ENCODE results near the gene SUPT20HL2. TPM values are rescaled to one million over a fixed set of nuclear protein-coding genes. Genes with fewer than 3 reads are reported as not detected.

The SUPT20HL2 gene
- total RNA-seq, 4 donors from 2014 or later, result not detected

- peaks cover 0 to 5% of the 10 kb centered on the region in 2 donors for H3K27me3 ChIP-seq
- no peaks in the 10 kb centered on the region for H3K36me3 ChIP-seq
- no peak for TF ChIP-seq POLR2A (IDR thresholded peaks at IDR 0.05)
- no peak for TF ChIP-seq CTCF (IDR thresholded peaks at IDR 0.05)
- TF ChIP-seq EP300 (IDR thresholded peaks at IDR 0.05), result no peak
- H3K4me3 ChIP-seq, result no peak overlapping the region
- no peak overlapping the region for H3K27ac ChIP-seq
- 40 to 78% methylated on average over 1 of the region's 1 CpG for WGBS, 2 donors
- H3K9me3 ChIP-seq, result no peaks in the 10 kb centered on the region
- no peaks in the 10 kb centered on the region for H3K4me1 ChIP-seq
- DNase-seq (ENCODE audit: low spot score in 2 of 2), result no peak
Measured at GRCh38 chrX:24335871-24336270, 22.0 kb upstream of the SUPT20HL2 start.

GRCh38 chrX:24334461-24334860 lies 20.6 kb upstream of the SUPT20HL2 start:
- Histone ChIP-seq H3K4me1 (no peaks in the 10 kb centered on the region), H3K9me3 (no peaks in the 10 kb centered on the region), H3K27me3 (peaks cover 0 to 5% of the 10 kb centered on the region in 2 donors), H3K27ac (no peak overlapping the region), H3K4me3 (no peak overlapping the region), H3K36me3 (no peaks in the 10 kb centered on the region)
- DNase-seq (ENCODE audit: low spot score in 2 of 2), result no peak
- TF ChIP-seq POLR2A (IDR thresholded peaks at IDR 0.05) (no peak), CTCF (IDR thresholded peaks at IDR 0.05) (no peak), EP300 (IDR thresholded peaks at IDR 0.05) (no peak)

GRCh38 chrX:24333371-24333770 lies 19.5 kb upstream of the SUPT20HL2 start:
- no peak for TF ChIP-seq POLR2A (IDR thresholded peaks at IDR 0.05)
- TF ChIP-seq EP300 (IDR thresholded peaks at IDR 0.05), result no peak
- no peak for TF ChIP-seq CTCF (IDR thresholded peaks at IDR 0.05)
- no peaks in the 10 kb centered on the region for H3K36me3 ChIP-seq
- 65 to 68% methylated on average over 1 of the region's 1 CpG for WGBS, 2 donors
- H3K27me3 ChIP-seq, result peaks cover 0 to 5% of the 10 kb centered on the region in 2 donors
- H3K4me1 ChIP-seq, result no peaks in the 10 kb centered on the region
- no peak overlapping the region for H3K4me3 ChIP-seq
- H3K9me3 ChIP-seq, result no peaks in the 10 kb centered on the region
- H3K27ac ChIP-seq, result no peak overlapping the region
- no peak for DNase-seq (ENCODE audit: low spot score in 2 of 2)

- H3K4me3 ChIP-seq, result no peak overlapping the region
- H3K27me3 ChIP-seq, result peaks cover 0 to 5% of the 10 kb centered on the region in 2 donors
- H3K36me3 ChIP-seq, result no peaks in the 10 kb centered on the region
- H3K4me1 ChIP-seq, result no peaks in the 10 kb centered on the region
- H3K9me3 ChIP-seq, result no peaks in the 10 kb centered on the region
- no peak for TF ChIP-seq POLR2A (IDR thresholded peaks at IDR 0.05)
- no peak for TF ChIP-seq EP300 (IDR thresholded peaks at IDR 0.05)
- no peak for TF ChIP-seq CTCF (IDR thresholded peaks at IDR 0.05)
- no peak overlapping the region for H3K27ac ChIP-seq
- DNase-seq (ENCODE audit: low spot score in 2 of 2), result no peak
- 61 to 71% methylated on average over 4 of the region's 4 CpGs for WGBS, 2 donors
Measured at GRCh38 chrX:24332878-24333277, 19.0 kb upstream of the SUPT20HL2 start.

GRCh38 chrX:24325231-24325630 lies 11.4 kb upstream of the SUPT20HL2 start:
- H3K36me3 ChIP-seq, result no peaks in the 10 kb centered on the region
- no peak overlapping the region for H3K27ac ChIP-seq
- peaks cover 0 to under 1% of the 10 kb centered on the region in 2 donors for H3K27me3 ChIP-seq
- WGBS, 2 donors, result 83 to 86% methylated on average over 1 of the region's 1 CpG
- no peak overlapping the region for H3K4me3 ChIP-seq
- no peaks in the 10 kb centered on the region for H3K4me1 ChIP-seq
- DNase-seq (ENCODE audit: low spot score in 2 of 2), result no peak
- TF ChIP-seq CTCF (IDR thresholded peaks at IDR 0.05), result no peak
- no peaks in the 10 kb centered on the region for H3K9me3 ChIP-seq
